Measurements from ENCODE around the gene KIF2C. TPM values are rescaled to one million over a fixed set of nuclear protein-coding genes. Genes with fewer than 3 reads are reported as not detected.
A peak's percentile ranks its signal among the peaks of the same experiment; 100 is the strongest.

Gene KIF2C
- total RNA-seq, 2 experiments from 2014 or later: 107 to 113 TPM

DNA sequence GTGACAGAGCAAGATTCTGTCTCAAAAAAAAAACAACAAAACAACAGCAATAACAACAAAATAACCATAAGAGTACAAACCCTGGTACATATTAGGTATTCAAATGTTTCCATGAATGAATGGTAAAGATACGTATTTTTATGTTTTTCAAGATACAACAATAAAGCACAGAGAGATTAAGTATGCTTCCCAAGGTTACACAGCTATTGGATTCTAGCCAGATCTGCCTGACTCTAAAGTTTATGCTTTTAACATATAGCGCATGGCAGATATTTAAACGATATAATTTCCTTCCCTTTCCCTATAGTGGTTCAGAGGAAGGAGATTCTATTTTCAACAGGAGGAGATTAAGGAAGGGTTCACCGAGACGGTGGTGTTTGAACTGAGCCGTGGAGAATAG, 34.2 kb upstream of the KIF2C start:
- DNase-seq: no peak
- no peak overlapping the region for H3K27ac Mint-ChIP-seq
- CTCF ChIA-PET: interaction anchor here (2.1 to 2.6 kb wide), 2 partner anchors 10 to 53 kb away, joined by 4 to 9 read pairs; no protein-coding TSS in a partner anchor

DNA sequence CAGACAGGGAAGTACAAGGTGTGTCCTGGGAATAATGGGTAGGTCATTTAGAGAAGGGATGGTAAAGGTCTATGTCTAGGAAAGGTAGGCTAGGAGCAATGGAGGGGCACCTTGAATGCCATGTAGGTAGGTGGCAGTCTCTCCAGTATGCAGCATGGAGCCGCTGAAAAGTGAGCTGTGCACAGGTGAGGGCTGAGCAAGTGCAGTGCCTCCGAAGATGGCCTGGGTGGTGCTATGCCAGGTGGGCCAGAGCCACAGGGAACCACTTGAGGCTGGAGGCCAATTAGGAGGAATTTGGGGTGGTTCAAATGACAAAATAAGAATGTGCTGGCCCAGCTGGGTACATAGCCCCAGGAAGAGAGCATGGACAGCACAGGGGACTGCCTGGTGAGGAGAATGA, 33.7 kb upstream of the KIF2C start:
- no peaks in the 10 kb centered on the region for H3K9me3 Mint-ChIP-seq
- no peak overlapping the region for H3K4me3 Mint-ChIP-seq
- H3K27me3 Mint-ChIP-seq: no peaks in the 10 kb centered on the region
- DNase-seq: no peak
- no peaks in the 10 kb centered on the region for H3K36me3 Mint-ChIP-seq
- intact Hi-C loops (cut with micrococcal nuclease): no loop called here
- CTCF ChIA-PET: interaction anchor here (0.9 to 2.1 kb wide), 2 partner anchors 10 to 54 kb away, joined by 4 read pairs; no protein-coding TSS in a partner anchor
- no peak overlapping the region for H3K27ac Mint-ChIP-seq
- POLR2A ChIA-PET: interaction anchor here (1.1 kb wide), 1 partner anchor 16 kb away, joined by 3 read pairs; no protein-coding TSS in a partner anchor
- H3K4me1 Mint-ChIP-seq (ENCODE audit: low read depth): peaks cover 15% of the 10 kb centered on the region

More for the DNA sequence above, 34.2 kb upstream of the KIF2C start:
- Mint-ChIP-seq H3K4me3 (no peak overlapping the region), H3K4me1 (ENCODE audit: low read depth) (peaks cover 15% of the 10 kb centered on the region), H3K27me3 (no peaks in the 10 kb centered on the region), H3K36me3 (no peaks in the 10 kb centered on the region), H3K9me3 (no peaks in the 10 kb centered on the region)
- POLR2A ChIA-PET: interaction anchor here (1.1 kb wide), 1 partner anchor 17 kb away, joined by 3 read pairs; no protein-coding TSS in a partner anchor
- intact Hi-C loops (cut with micrococcal nuclease): no loop called here

DNA sequence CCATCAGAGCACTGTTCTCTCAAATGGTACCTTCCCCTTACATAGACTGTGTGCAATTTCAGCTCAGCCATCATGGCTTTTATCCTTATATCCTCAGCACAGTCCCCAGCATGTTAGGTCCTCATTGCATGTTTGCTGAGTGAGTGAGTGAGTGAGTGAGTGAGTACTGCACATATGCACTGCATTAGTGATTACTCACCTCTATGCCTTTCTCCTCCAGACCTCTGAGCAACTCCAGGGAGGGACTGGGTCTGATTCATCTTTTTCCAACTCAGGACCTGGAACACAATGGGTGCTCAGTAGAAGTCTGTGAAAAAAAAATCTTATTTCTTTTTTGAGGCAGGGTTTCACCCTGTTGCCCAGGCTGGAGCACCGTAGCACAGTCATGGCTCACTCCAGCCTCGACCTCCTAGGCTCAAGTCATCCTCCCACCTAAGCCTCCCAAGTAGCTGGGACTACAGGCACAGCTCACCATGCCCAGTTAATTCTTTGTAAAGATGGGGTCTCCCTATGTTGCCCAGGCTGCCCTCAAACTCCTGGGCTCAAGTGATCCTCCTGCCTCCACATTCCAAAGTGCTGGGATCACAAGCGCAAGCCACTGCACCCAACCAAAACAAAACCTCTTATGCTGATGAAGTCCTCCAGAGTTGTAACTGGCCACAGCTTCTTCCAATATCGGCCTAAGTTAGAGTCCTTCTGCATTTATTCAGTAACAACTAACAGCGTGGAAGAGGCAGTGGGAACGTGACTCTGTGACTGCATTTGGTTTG, 32.3 kb upstream of the KIF2C start:
- ChIA-PET CTCF (interaction anchor here (0.6 to 2.1 kb wide), 3 partner anchors 10 to 76 kb away, joined by 3 to 6 read pairs (median 4); no protein-coding TSS in a partner anchor), POLR2A (interaction anchor here (0.8 kb wide), 1 partner anchor 23 kb away, joined by 3 read pairs; no protein-coding TSS in a partner anchor)
- DNase-seq: no peak
- Mint-ChIP-seq H3K27me3 (no peaks in the 10 kb centered on the region), H3K9me3 (no peaks in the 10 kb centered on the region), H3K4me3 (no peak overlapping the region), H3K4me1 (ENCODE audit: low read depth) (peaks cover 15% of the 10 kb centered on the region), H3K27ac (no peak overlapping the region), H3K36me3 (no peaks in the 10 kb centered on the region)
- intact Hi-C loops (cut with micrococcal nuclease): no loop called here

DNA sequence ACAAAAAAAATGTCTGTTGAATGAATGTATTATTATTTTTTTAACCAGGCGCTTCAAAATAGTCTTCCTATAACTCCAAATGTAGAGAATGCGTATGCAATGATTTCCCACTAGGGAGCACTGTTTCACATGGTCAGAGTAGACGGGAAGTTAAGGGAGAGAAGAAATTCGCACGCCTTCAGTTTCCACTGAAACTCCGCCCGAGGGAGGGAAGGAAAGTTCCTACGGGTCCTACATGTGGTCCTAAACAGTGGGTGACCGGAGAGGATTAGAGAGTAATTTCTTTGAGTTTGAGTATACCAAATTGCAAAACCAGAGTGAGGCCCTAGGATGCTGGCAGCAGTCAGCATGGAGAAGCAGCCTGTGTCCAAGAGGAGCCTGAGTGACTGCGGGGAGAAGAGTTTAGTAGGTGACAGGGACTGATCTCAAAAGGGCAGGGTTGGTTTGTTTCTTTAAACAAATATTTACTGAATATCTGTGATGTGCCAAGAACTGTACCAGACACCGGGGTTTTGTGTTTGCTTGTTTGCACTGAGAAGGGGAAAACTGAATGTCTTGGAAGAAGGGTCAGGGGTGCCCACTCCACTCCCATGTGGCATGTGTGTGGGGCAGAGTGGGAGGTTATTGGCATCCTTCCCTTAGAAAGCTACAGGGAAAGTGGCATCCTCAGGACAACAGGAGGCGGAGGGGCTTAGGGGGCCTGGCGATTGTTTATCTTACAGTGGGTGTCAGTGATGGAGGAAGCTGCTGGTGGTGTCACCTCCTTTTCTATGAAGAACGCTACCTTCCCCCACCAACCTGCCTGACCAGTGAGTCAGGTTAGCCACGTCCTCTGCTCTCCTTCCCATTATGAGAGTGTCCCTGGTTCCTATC, 31.4 kb upstream of the KIF2C start:
- H3K27me3 Mint-ChIP-seq: no peaks in the 10 kb centered on the region
- H3K36me3 Mint-ChIP-seq: no peaks in the 10 kb centered on the region
- peaks cover 15% of the 10 kb centered on the region for H3K4me1 Mint-ChIP-seq (ENCODE audit: low read depth)
- POLR2A ChIA-PET: no interaction called here
- peak overlapping the region; percentile 23 for H3K4me3 Mint-ChIP-seq
- CTCF ChIA-PET: interaction anchor here (0.7 to 1.9 kb wide), 5 partner anchors 9 to 56 kb away, joined by 3 to 6 read pairs (median 4); no protein-coding TSS in a partner anchor
- DNase-seq: peak; percentile 39
- intact Hi-C loops (cut with micrococcal nuclease): no loop called here
- peak overlapping the region; percentile 1 for H3K27ac Mint-ChIP-seq
- H3K9me3 Mint-ChIP-seq: no peaks in the 10 kb centered on the region

DNA sequence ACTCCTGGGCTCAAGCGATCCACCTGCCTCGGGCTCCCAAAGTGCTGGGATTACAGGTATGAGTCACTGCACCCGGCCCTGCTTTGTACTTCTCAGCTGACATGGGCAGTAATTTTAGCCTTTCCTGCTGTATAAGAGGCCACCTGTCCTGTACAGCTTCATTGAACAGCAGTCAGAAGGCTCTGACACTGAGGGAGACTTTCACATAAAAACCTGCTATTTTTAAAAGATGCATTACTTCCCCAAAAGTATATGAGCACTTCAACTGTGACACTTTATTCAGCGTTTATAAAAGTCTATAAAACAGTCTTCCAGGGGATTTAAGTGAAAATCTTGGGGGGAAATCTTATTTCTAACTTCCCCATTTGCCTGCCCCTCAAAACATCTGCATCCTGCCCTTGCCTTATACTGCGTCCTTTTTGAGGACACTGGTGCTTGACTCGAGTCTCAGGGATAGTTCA, 26.3 kb upstream of the KIF2C start:
- intact Hi-C loops (cut with micrococcal nuclease): no loop called here
- H3K36me3 Mint-ChIP-seq: no peaks in the 10 kb centered on the region
- H3K4me3 Mint-ChIP-seq: no peak overlapping the region
- ChIA-PET CTCF (interaction anchor here (1.5 kb wide), 1 partner anchor 14 kb away, joined by 7 read pairs; no protein-coding TSS in a partner anchor), POLR2A (interaction anchor here (0.9 to 1.7 kb wide), 2 partner anchors 8 to 106 kb away, joined by 4 to 12 read pairs; no protein-coding TSS in a partner anchor)
- peaks cover 39% of the 10 kb centered on the region for H3K4me1 Mint-ChIP-seq (ENCODE audit: low read depth)
- no peaks in the 10 kb centered on the region for H3K27me3 Mint-ChIP-seq
- no peak for DNase-seq
- H3K9me3 Mint-ChIP-seq: no peaks in the 10 kb centered on the region
- H3K27ac Mint-ChIP-seq: no peak overlapping the region

DNA sequence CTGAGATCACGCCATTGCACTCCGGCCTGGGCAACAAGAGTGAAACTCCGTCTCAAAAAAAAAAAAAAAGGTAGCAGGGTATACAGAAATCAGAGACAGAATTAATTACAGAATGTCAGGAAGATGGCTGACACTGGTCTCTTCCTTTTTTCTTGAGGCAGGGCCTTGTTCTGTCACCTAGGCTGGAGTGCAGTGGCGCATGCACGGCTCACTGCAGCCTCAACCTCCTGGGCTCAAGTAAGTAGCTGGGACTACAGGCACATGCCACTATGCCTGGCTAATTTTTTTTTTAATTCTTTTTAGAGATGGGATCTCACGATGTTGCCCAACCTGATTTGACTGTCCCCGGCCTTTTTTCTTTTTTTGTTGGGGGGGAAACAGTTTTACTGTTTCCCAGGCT, 25.1 kb upstream of the KIF2C start:
- intact Hi-C loops (cut with micrococcal nuclease): loop anchor here (2.0 kb wide), 1 partner anchor 16 kb away; the partner anchor contains the start of gene RNU5D-1
- DNase-seq: no peak
- H3K27ac Mint-ChIP-seq: no peak overlapping the region
- H3K27me3 Mint-ChIP-seq: no peaks in the 10 kb centered on the region
- no peaks in the 10 kb centered on the region for H3K36me3 Mint-ChIP-seq
- no peaks in the 10 kb centered on the region for H3K9me3 Mint-ChIP-seq
- ChIA-PET POLR2A (interaction anchor here (0.6 to 1.2 kb wide), 3 partner anchors 16 to 204 kb away, joined by 3 read pairs; no protein-coding TSS in a partner anchor), CTCF (interaction anchor here (0.6 to 2.9 kb wide), 10 partner anchors 10 to 970 kb away, joined by 3 to 9 read pairs (median 3); no protein-coding TSS in a partner anchor)
- H3K4me3 Mint-ChIP-seq: no peak overlapping the region
- H3K4me1 Mint-ChIP-seq (ENCODE audit: low read depth): peaks cover 43% of the 10 kb centered on the region

DNA sequence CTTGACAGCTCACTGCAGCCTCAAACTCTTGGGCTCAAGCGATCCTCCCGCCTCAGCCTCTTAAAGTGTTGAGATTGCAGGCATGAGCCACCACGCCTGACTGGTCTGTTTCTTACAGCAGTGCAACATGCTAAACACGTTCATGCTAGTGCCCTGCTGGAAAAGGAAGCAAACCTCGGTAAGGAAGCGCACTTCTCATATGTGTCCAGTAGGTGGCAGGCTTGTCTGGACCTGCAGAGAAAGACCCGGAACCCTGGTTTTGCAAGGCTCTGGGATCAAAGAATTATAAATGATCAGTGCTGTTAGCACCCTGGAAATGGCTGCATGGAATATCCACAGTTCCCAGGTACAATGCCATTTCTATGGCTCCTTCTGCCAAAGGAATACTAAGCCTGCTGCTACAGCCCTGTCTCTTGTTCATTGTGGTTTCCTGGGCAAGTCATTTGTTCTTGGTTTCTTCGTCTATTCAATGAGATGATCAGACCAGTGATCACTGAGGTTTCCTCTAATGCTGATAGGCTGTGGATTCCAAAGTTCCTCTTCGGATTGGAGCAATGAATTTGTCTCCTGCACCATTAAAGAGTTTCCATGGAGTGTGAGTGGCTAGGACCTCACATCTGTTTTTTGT, 24.6 kb upstream of the KIF2C start:
- no peaks in the 10 kb centered on the region for H3K36me3 Mint-ChIP-seq
- no peak overlapping the region for H3K27ac Mint-ChIP-seq
- peak overlapping the region; percentile 37 for H3K4me3 Mint-ChIP-seq
- CTCF ChIA-PET: interaction anchor here (0.6 to 2.9 kb wide), 10 partner anchors 9 to 969 kb away, joined by 3 to 9 read pairs (median 4); partner anchors contain the start of gene RNU5D-1
- intact Hi-C loops (cut with micrococcal nuclease): loop anchor here (2.0 to 5.0 kb wide), 2 partner anchors 16 to 43 kb away; partner anchors contain the start of genes ARMH1, RNU5D-1 and TMEM53
- POLR2A ChIA-PET: interaction anchor here (1.0 to 1.2 kb wide), 2 partner anchors 15 to 106 kb away, joined by 3 read pairs; no protein-coding TSS in a partner anchor
- H3K4me1 Mint-ChIP-seq (ENCODE audit: low read depth): peaks cover 46% of the 10 kb centered on the region
- no peaks in the 10 kb centered on the region for H3K9me3 Mint-ChIP-seq
- DNase-seq: peak; percentile 78
- no peaks in the 10 kb centered on the region for H3K27me3 Mint-ChIP-seq

DNA sequence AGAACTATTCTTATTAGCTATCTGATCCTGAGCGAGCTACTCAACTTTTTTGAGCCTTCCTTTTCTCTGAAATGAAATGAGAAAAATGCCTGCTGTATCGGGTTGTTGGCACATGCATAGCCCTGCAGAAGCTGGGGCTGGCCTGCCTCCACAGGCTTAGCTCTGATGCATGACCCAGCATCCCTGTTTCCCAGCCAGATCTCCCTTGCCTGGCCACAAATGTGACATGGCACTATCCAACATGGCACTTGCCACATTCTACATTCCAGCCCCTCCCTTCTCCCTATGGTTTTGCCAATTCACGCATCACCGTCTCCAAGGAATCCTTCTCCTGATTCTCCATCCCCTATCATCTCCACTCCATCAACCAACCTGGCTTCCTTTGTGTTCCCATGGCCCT, 22.5 kb upstream of the KIF2C start:
- DNase-seq: no peak
- Mint-ChIP-seq H3K27me3 (peaks cover 4% of the 10 kb centered on the region), H3K4me3 (no peak overlapping the region), H3K9me3 (peaks cover 3% of the 10 kb centered on the region), H3K27ac (no peak overlapping the region), H3K4me1 (ENCODE audit: low read depth) (peaks cover 67% of the 10 kb centered on the region), H3K36me3 (peaks cover 3% of the 10 kb centered on the region)
- intact Hi-C loops (cut with micrococcal nuclease): loop anchor here (5.0 kb wide), 1 partner anchor 45 kb away; the partner anchor contains the start of genes ARMH1 and TMEM53
- ChIA-PET CTCF (interaction anchor here (0.7 to 6.1 kb wide), 7 partner anchors 8 to 96 kb away, joined by 3 to 65 read pairs (median 5); partner anchors contain the start of genes ARMH1, RNU5D-1 and TMEM53), POLR2A (interaction anchor here (1.3 to 7.7 kb wide), 2 partner anchors 15 to 23 kb away, joined by 4 to 461 read pairs; partner anchors contain the start of gene RNU5D-1)

DNA sequence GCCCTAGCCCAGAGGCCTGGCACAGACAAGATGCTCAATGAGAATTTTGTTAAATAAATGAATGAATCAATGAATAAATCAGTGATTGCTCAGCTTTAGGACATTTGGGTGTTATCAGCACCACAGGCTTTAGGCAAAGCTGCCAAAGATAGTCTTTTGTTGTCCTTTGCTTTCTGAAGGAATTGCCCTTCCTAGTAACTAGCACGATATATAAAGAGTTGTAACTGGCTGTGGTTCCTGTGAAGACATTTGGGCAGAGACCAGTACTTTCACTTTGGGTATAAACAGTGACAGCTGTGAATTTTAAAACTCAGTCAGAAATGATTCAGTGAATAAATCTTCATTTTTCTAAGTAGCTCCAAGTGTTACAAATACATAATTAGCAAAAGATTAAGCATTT, 22.0 kb upstream of the KIF2C start:
- POLR2A ChIA-PET: interaction anchor here (1.3 to 7.7 kb wide), 3 partner anchors 14 to 102 kb away, joined by 4 to 461 read pairs (median 7); partner anchors contain the start of gene RNU5D-1
- intact Hi-C loops (cut with micrococcal nuclease): loop anchor here (5.0 kb wide), 1 partner anchor 45 kb away; the partner anchor contains the start of genes ARMH1 and TMEM53

DNA sequence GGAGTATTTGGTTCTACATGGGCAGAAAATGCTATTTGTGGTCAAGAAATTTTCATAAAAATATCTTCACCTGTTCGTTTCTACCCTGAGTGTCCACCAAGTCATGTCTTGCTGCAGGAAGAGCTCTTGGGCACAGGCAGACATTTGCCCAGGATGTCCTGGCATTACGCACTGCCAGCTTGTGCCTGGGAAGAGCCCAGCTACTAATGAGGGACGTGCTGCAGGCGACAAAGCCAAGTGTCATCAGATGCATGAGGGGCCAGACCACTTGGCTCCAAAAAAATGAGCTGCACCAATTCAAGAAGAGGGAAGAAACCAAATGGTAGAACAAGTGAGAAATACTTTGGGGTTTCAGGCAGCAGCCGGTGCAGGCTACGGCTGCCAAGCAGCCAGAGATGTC, 21.5 kb upstream of the KIF2C start:
- ChIA-PET CTCF (interaction anchor here (1.3 to 6.1 kb wide), 5 partner anchors 9 to 293 kb away, joined by 4 to 65 read pairs (median 5); partner anchors contain the start of genes ARMH1, HECTD3, RNU5D-1 and TMEM53), POLR2A (interaction anchor here (1.3 to 7.7 kb wide), 3 partner anchors 14 to 102 kb away, joined by 4 to 461 read pairs (median 7); partner anchors contain the start of gene RNU5D-1)
- no peak for DNase-seq
- peaks cover 4% of the 10 kb centered on the region for H3K27me3 Mint-ChIP-seq
- peaks cover 71% of the 10 kb centered on the region for H3K4me1 Mint-ChIP-seq (ENCODE audit: low read depth)
- intact Hi-C loops (cut with micrococcal nuclease): loop anchor here (5.0 kb wide), 1 partner anchor 46 kb away; the partner anchor contains the start of genes ARMH1 and TMEM53
- peaks cover 3% of the 10 kb centered on the region for H3K9me3 Mint-ChIP-seq
- H3K4me3 Mint-ChIP-seq: no peak overlapping the region
- peak overlapping the region; percentile 18 for H3K27ac Mint-ChIP-seq
- peaks cover 3% of the 10 kb centered on the region for H3K36me3 Mint-ChIP-seq

More for the DNA sequence above, 22.0 kb upstream of the KIF2C start:
- no peak overlapping the region for H3K4me3 Mint-ChIP-seq
- H3K4me1 Mint-ChIP-seq (ENCODE audit: low read depth): peaks cover 68% of the 10 kb centered on the region
- H3K9me3 Mint-ChIP-seq: peaks cover 3% of the 10 kb centered on the region
- CTCF ChIA-PET: interaction anchor here (1.1 to 6.1 kb wide), 6 partner anchors 8 to 293 kb away, joined by 3 to 65 read pairs (median 4); partner anchors contain the start of genes ARMH1, HECTD3, RNU5D-1 and TMEM53
- H3K27me3 Mint-ChIP-seq: peaks cover 4% of the 10 kb centered on the region
- no peak for DNase-seq
- H3K36me3 Mint-ChIP-seq: peaks cover 3% of the 10 kb centered on the region
- peak overlapping the region; percentile 18 for H3K27ac Mint-ChIP-seq

All from activated CD4-positive, alpha-beta memory T cell treated with anti-CD3 and anti-CD28 coated beads for 36 hours (primary cell).